HepG2 (cell line): Measurements from ENCODE around the gene CNOT2. TPM values are rescaled to one million over a fixed set of nuclear protein-coding genes. Genes with fewer than 3 reads are reported as not detected.

Source experiments
- ATAC-seq: fragments of 200-7000 bp; cut with Tn5 transposase; 3 replicates; pipeline ENCODE4 v1.9.1; 2020; ENCODE audit warnings: mild to moderate bottlenecking, moderate library complexity
- BruUV-seq: library from RNA; stranded (reverse); fragments of 400-500 nt; replicated peaks from 2 replicates; lab custom pipeline; 2021; lab: Mats Ljungman, UMichigan
- CTCF ChIA-PET: fragments of 300-600 bp; formaldehyde crosslinking; extraction: SDS; loops from one replicate; lab custom pipeline; 2021; ENCODE audit warnings: low total read pairs, inconsistent platforms, low intra/inter-chr PET ratio; lab: Yijun Ruan, JAX
- POLR2A ChIA-PET: fragments of 350-600 bp; sonication (Branson Sonifier 250); formaldehyde crosslinking; loops from one replicate; lab custom pipeline; 2020; ENCODE audit warnings: antibody characterized with exemption, inconsistent platforms; lab: Yijun Ruan, JAX
- DNase-seq: peaks from one replicate; pipeline ENCODE4 v3.0.0-alpha.2; 2015; ENCODE audit warnings: low spot score
- FAIRE-seq: peaks from 3 replicates; lab custom pipeline; 2011; peaks lifted over from hg19 to GRCh38; lab: Jason Lieb, UNC
- H2AFZ ChIP-seq: one replicate; pipeline ENCODE4 v1.6.1; 2011; ENCODE audit warnings: low read length, inconsistent platforms
- H3K27ac ChIP-seq: fragments of 300-600 bp; 3 replicates; pipeline ENCODE4 v1.8.0; 2011; ENCODE audit warnings: mixed run types, mild to moderate bottlenecking, mixed read lengths, low read length, inconsistent platforms; ENCODE audit not compliant: insufficient read depth; ENCODE audit errors: extremely low read length
- H3K27me3 ChIP-seq, 2 experiments: fragments of 200-600 bp in 1 of 2; 2 replicates in 1 of 2; 3 replicates in 1 of 2; pipeline versions ENCODE4 v1.6.0 to v1.8.0; 2011; ENCODE audit warnings: low read length in 2 of 2, mild to moderate bottlenecking in 2 of 2, moderate library complexity in 2 of 2, inconsistent platforms in 1 of 2; ENCODE audit not compliant: insufficient read depth in 2 of 2, control insufficient read depth in 1 of 2
- H3K36me3 ChIP-seq, 2 experiments: fragments of 200-600 bp in 1 of 2; replicated peaks in 1 of 2; 2 replicates in 1 of 2; 3 replicates in 1 of 2; pipeline versions ENCODE4 v1.5.1 to v1.8.0; 2011; ENCODE audit warnings: low read length in 2 of 2, inconsistent platforms in 1 of 2; ENCODE audit not compliant: insufficient read depth in 2 of 2, control insufficient read depth in 1 of 2
- H3K4me1 ChIP-seq: 2 replicates; pipeline ENCODE4 v1.5.1; 2012; ENCODE audit warnings: low read length, inconsistent platforms; ENCODE audit not compliant: insufficient read depth
- H3K4me2 ChIP-seq: 2 replicates; pipeline ENCODE4 v1.6.0; 2011; ENCODE audit warnings: low read depth, low read length, inconsistent platforms
- H3K4me3 ChIP-seq, 3 experiments: fragments of 200-600 bp in 1 of 3; sonication (generic), shearing (Covaris generic) in 1 of 3; replicated peaks in 1 of 3; 2 replicates each; pipeline ENCODE4 v1.5.1; 2011 to 2016; ENCODE audit warnings: low read length in 3 of 3, inconsistent platforms in 2 of 3, low read depth in 2 of 3, mild to moderate bottlenecking in 2 of 3, control low read depth in 1 of 3, mixed read lengths in 1 of 3; ENCODE audit not compliant: insufficient read depth in 1 of 3
- H3K79me2 ChIP-seq: one replicate; pipeline ENCODE4 v1.6.1; 2011; ENCODE audit warnings: low read length, inconsistent platforms; ENCODE audit not compliant: insufficient read depth
- H3K9ac ChIP-seq: 2 replicates; pipeline ENCODE4 v1.6.0; 2011; ENCODE audit warnings: mild to moderate bottlenecking, low read depth, low read length, inconsistent platforms; ENCODE audit not compliant: insufficient read depth
- H3K9me3 ChIP-seq: 2 replicates; pipeline ENCODE4 v1.5.1; 2012; ENCODE audit warnings: mild to moderate bottlenecking, low read length
- H4K20me1 ChIP-seq: 2 replicates; pipeline ENCODE4 v1.6.0; 2011; ENCODE audit warnings: inconsistent platforms, mild to moderate bottlenecking, low read length, moderate library complexity; ENCODE audit not compliant: insufficient read depth
- ELK4 ChIP-seq: sonication (generic); formaldehyde crosslinking; IDR thresholded peaks from 2 replicates; pipeline ENCODE4 v1.9.0; 2021; ENCODE audit warnings: missing genetic modification reagents, borderline replicate concordance
- HMGXB4 ChIP-seq, 2 experiments: sonication (generic) in 1 of 2; formaldehyde crosslinking in 1 of 2; IDR thresholded peaks; 2 replicates each; pipeline versions ENCODE4 v1.4.0 to v1.6.1; 2018 to 2020; ENCODE audit warnings: missing genetic modification reagents in 2 of 2, borderline replicate concordance in 1 of 2, low read depth in 1 of 2, mild to moderate bottlenecking in 1 of 2, missing biosample characterization in 1 of 2
- HNRNPK ChIP-seq: fragments of 200-400 bp; formaldehyde crosslinking; IDR thresholded peaks from 2 replicates; pipeline ENCODE4 v1.6.1; 2018; ENCODE audit warnings: low read length, low read depth, moderate library complexity, mild to moderate bottlenecking; ENCODE audit not compliant: poor library complexity, severe bottlenecking
- MATR3 ChIP-seq: sonication (generic); formaldehyde crosslinking; IDR thresholded peaks from 2 replicates; pipeline ENCODE4 v1.4.0; 2020; ENCODE audit warnings: missing genetic modification reagents
- MEF2D ChIP-seq: sonication (generic); formaldehyde crosslinking; IDR thresholded peaks from 2 replicates; pipeline ENCODE4 v1.5.1; 2020; ENCODE audit warnings: mild to moderate bottlenecking, missing genetic modification reagents
- PRPF4 ChIP-seq: fragments of 200-400 bp; formaldehyde crosslinking; IDR thresholded peaks from 2 replicates; pipeline ENCODE4 v1.6.1; 2016; ENCODE audit warnings: low read length, low read depth; ENCODE audit not compliant: poor library complexity, severe bottlenecking
- TP53 ChIP-seq: sonication (generic); formaldehyde crosslinking; conservative IDR thresholded peaks from 2 replicates; pipeline ENCODE4 v1.4.0; 2020; ENCODE audit warnings: missing genetic modification reagents
- U2AF2 ChIP-seq: fragments of 200-400 bp; formaldehyde crosslinking; IDR thresholded peaks from 2 replicates; pipeline ENCODE4 v1.6.1; 2017; ENCODE audit warnings: low read depth, mild to moderate bottlenecking, low read length
- ZBTB40 ChIP-seq, 2 experiments: fragments of 450-650 bp in 1 of 2; sonication (generic) in 1 of 2; formaldehyde crosslinking in 1 of 2; IDR thresholded peaks; 2 replicates each; pipeline versions ENCODE4 v1.6.1 to v1.8.0; 2016 to 2022; ENCODE audit warnings: antibody characterized with exemption in 1 of 2, mild to moderate bottlenecking in 1 of 2, missing genetic modification reagents in 1 of 2
- ZNF12 ChIP-seq: sonication (generic); formaldehyde crosslinking; IDR thresholded peaks from 2 replicates; pipeline ENCODE4 v1.5.0; 2020; ENCODE audit warnings: missing genetic modification reagents
- ZNF34 ChIP-seq: sonication (generic); formaldehyde crosslinking; IDR thresholded peaks from 2 replicates; pipeline ENCODE4 v1.4.0; 2020; ENCODE audit warnings: mild to moderate bottlenecking, missing genetic modification reagents, borderline replicate concordance
- ZSCAN25 ChIP-seq: sonication (generic); formaldehyde crosslinking; IDR thresholded peaks from 2 replicates; pipeline ENCODE4 v1.8.0; 2022; ENCODE audit warnings: mild to moderate bottlenecking, missing genetic modification reagents
- WGBS: methylation state at CpG from one replicate; pipeline ENCODE4 v1.1.6; 2017; ENCODE audit warnings: low lambda C conversion rate; 5-methylcytosine and 5-hydroxymethylcytosine counted together
- in situ Hi-C: cut with HindIII; loops from 2 replicates; pipeline ENCODE4 v1.10.0; 2017; ENCODE audit warnings: low pct_unique_long_range_greater_than_20kb; ENCODE audit not compliant: extremely low pct_ligation_motif_present
- intact Hi-C: fragments of 100-400 bp; cut with micrococcal nuclease; formaldehyde crosslinking; loops from one replicate; pipeline ENCODE4 v1.10.0; 2022; ENCODE audit not compliant: unreplicated experiment
- polyA plus RNA-seq, 8 experiments: library from polyadenylated mRNA; depleted of rRNA in 3 of 8; stranded (reverse) in 7 of 8; unstranded in 1 of 8; fragments of >200 nt; fragmentation: Illumina TruSeq in 4 of 8; extraction: Trizol in 4 of 8; gene quantifications; 2 replicates each; pipeline versions ENCODE4 v1.2.1 to v1.2.3, GENCODE V29; 2011 to 2016; ENCODE audit warnings: low read depth in 4 of 8, missing spikeins in 1 of 8, mixed read lengths in 1 of 8; ENCODE audit not compliant: insufficient read depth in 1 of 8
- total RNA-seq, 5 experiments: library from RNA; depleted of rRNA; stranded (reverse); fragments of >200 nt; fragmentation: Illumina TruSeq; extraction: Trizol; gene quantifications; 2 replicates each; pipeline ENCODE4 v1.2.3, GENCODE V29; 2016; ENCODE audit warnings: low read depth in 1 of 5

CNOT2 gene
- total and polyA plus RNA-seq, 2 of the 13 experiments (the other 11 are each of a cell fraction or from before 2014, with no cell fraction given): 54.5 to 76.6 TPM

GRCh38 chr12:70272510-70272909, 29.3 kb downstream of the CNOT2 start:
- DNase-seq: no peak
- in situ Hi-C loops (no loop called here), intact Hi-C loops (no loop called here)
- BruUV-seq: no TSS peak
- POLR2A ChIA-PET: no interaction called here
- no peak for ATAC-seq
- FAIRE-seq: no peak
- WGBS: 95% methylated on average over 3 of the region's 3 CpGs
- peaks cover 100% of the 10 kb centered on the region for H3K79me2 ChIP-seq
- H3K27me3 ChIP-seq: no peaks in the 10 kb centered on the region; a peak in 1 of 5 replicates
- H3K4me3 ChIP-seq: no peak overlapping the region
- H3K36me3 ChIP-seq: no peaks in the 10 kb centered on the region
- no peaks in the 10 kb centered on the region for H3K9me3 ChIP-seq
- no peak overlapping the region for H2AFZ ChIP-seq
- peaks cover 61% of the 10 kb centered on the region for H3K4me1 ChIP-seq
- no peak overlapping the region for H3K4me2 ChIP-seq
- peaks cover 34% of the 10 kb centered on the region for H4K20me1 ChIP-seq
- H3K9ac ChIP-seq: no peak overlapping the region
- CTCF ChIA-PET: no interaction called here
- H3K27ac ChIP-seq: no peak overlapping the region
- TF ChIP-seq ZBTB40 (IDR thresholded peaks at IDR 0.05) (no peak), ZBTB40 (CRISPR knock-in tag; IDR thresholded peaks at IDR 0.05) (no peak), HMGXB4 (CRISPR knock-in tag; IDR thresholded peaks at IDR 0.05; ENCODE audit: borderline replicate concordance in 1 of 2, low read depth in 1 of 2) (no peak), MEF2D (CRISPR knock-in tag) (no peak), ZNF12 (no peak), U2AF2 (no peak), HNRNPK (no peak), PRPF4 (no peak), ELK4 (no peak), ZSCAN25 (no peak), TP53 (CRISPR knock-in tag) (no peak), MATR3 (CRISPR knock-in tag) (no peak), ZNF34 (CRISPR knock-in tag) (no peak)
